SJSA1 (cell line): ENCODE data around the gene MCM3AP. TPM values are rescaled to one million over a fixed set of nuclear protein-coding genes. Genes with fewer than 3 reads are reported as not detected.

Experiments
- DNase-seq, 2 experiments: peaks; one replicate each; pipeline ENCODE4 v3.0.0-alpha.2; 2015 to 2020; ENCODE audit warnings: low spot score in 2 of 2, low read depth in 1 of 2
- H3K27ac ChIP-seq: fragments of 250-450 bp; sonication (Bioruptor Pico); 2 replicates; pipeline ENCODE4 v1.5.1; 2020; ENCODE audit warnings: mild to moderate bottlenecking, moderate library complexity
- H3K27me3 ChIP-seq: fragments of 250-450 bp; sonication (Bioruptor Pico); replicated peaks from 2 replicates; pipeline ENCODE4 v1.5.1; 2020; ENCODE audit warnings: mild to moderate bottlenecking, moderate library complexity
- H3K36me3 ChIP-seq: fragments of 250-450 bp; sonication (Bioruptor Pico); 2 replicates; pipeline ENCODE4 v1.5.1; 2020; ENCODE audit warnings: mild to moderate bottlenecking
- H3K4me1 ChIP-seq: fragments of 250-450 bp; sonication (Bioruptor Pico); replicated peaks from 2 replicates; pipeline ENCODE4 v1.6.1; 2021; ENCODE audit warnings: mild to moderate bottlenecking
- H3K4me3 ChIP-seq: fragments of 250-450 bp; sonication (Bioruptor Pico); 2 replicates; pipeline ENCODE4 v1.5.1; 2020; ENCODE audit warnings: mild to moderate bottlenecking
- H3K9me3 ChIP-seq: fragments of 250-450 bp; sonication (Bioruptor Pico); replicated peaks from 2 replicates; pipeline ENCODE4 v1.5.1; 2020; ENCODE audit warnings: mild to moderate bottlenecking
- total RNA-seq: library from RNA; depleted of rRNA; stranded (reverse); fragments of >200 nt; shearing (Covaris generic); gene quantifications from 2 replicates; pipeline ENCODE4 v1.2.3, GENCODE V29; 2014

MCM3AP gene
- total RNA-seq, 1 experiment from 2014 or later: 88.7 TPM

- H3K4me3 ChIP-seq: no peak overlapping the region
Measured at GRCh38 chr21:46299167-46299566, 13.8 kb upstream of the MCM3AP start.

GRCh38 chr21:46297338-46298271 is 12.2 kb upstream of the MCM3AP start:
- Histone ChIP-seq H3K27me3 (no peaks in the 10 kb centered on the region), H3K4me3 (no peak overlapping the region), H3K36me3 (peaks cover 35% of the 10 kb centered on the region), H3K4me1 (peaks cover 14% of the 10 kb centered on the region), H3K9me3 (no peaks in the 10 kb centered on the region), H3K27ac (no peak overlapping the region)
- no peak for DNase-seq

More at GRCh38 chr21:46299167-46299566, 13.8 kb upstream of the MCM3AP start:
- no peak for DNase-seq
- Histone ChIP-seq H3K27ac (no peak overlapping the region), H3K4me1 (peaks cover 14% of the 10 kb centered on the region), H3K36me3 (peaks cover 44% of the 10 kb centered on the region), H3K9me3 (no peaks in the 10 kb centered on the region), H3K27me3 (no peaks in the 10 kb centered on the region)

- Histone ChIP-seq H3K27me3 (no peaks in the 10 kb centered on the region), H3K36me3 (peaks cover 33% of the 10 kb centered on the region), H3K27ac (no peak overlapping the region), H3K9me3 (no peaks in the 10 kb centered on the region), H3K4me3 (no peak overlapping the region), H3K4me1 (peaks cover 14% of the 10 kb centered on the region)
- no peak for DNase-seq
Measured at GRCh38 chr21:46295996-46296752, 10.8 kb upstream of the MCM3AP start.

GRCh38 chr21:46295177-46295770 is 9.9 kb upstream of the MCM3AP start:
- Histone ChIP-seq H3K27me3 (no peaks in the 10 kb centered on the region), H3K4me1 (peaks cover 14% of the 10 kb centered on the region), H3K36me3 (peaks cover 28% of the 10 kb centered on the region), H3K9me3 (no peaks in the 10 kb centered on the region), H3K27ac (peak overlapping the region; percentile 49), H3K4me3 (no peak overlapping the region)
- DNase-seq: peak in 1 of 2 experiments; percentile 12

- peak; percentile 63 to 65 for DNase-seq
- Histone ChIP-seq H3K27ac (peak overlapping the region; percentile 49), H3K4me1 (peaks cover 14% of the 10 kb centered on the region), H3K36me3 (peaks cover 22% of the 10 kb centered on the region), H3K4me3 (no peak overlapping the region), H3K9me3 (no peaks in the 10 kb centered on the region), H3K27me3 (no peaks in the 10 kb centered on the region)
Measured at GRCh38 chr21:46294647-46295176, 9.3 kb upstream of the MCM3AP start.

GRCh38 chr21:46291561-46291960 is 6.2 kb upstream of the MCM3AP start:
- no peaks in the 10 kb centered on the region for H3K9me3 ChIP-seq
- H3K27ac ChIP-seq: no peak overlapping the region
- peaks cover 20% of the 10 kb centered on the region for H3K4me1 ChIP-seq
- no peak for DNase-seq
- no peak overlapping the region for H3K4me3 ChIP-seq
- no peaks in the 10 kb centered on the region for H3K27me3 ChIP-seq
- H3K36me3 ChIP-seq: peaks cover 17% of the 10 kb centered on the region

- peaks cover 28% of the 10 kb centered on the region for H3K36me3 ChIP-seq
- H3K9me3 ChIP-seq: no peaks in the 10 kb centered on the region
- peaks cover 15% of the 10 kb centered on the region for H3K4me1 ChIP-seq
- no peak for DNase-seq
- no peak overlapping the region for H3K27ac ChIP-seq
- no peaks in the 10 kb centered on the region for H3K27me3 ChIP-seq
- H3K4me3 ChIP-seq: no peak overlapping the region
Measured at GRCh38 chr21:46289655-46290179, 4.3 kb upstream of the MCM3AP start.

GRCh38 chr21:46287541-46287940 is 2.1 kb upstream of the MCM3AP start:
- Histone ChIP-seq H3K27me3 (no peaks in the 10 kb centered on the region), H3K36me3 (peaks cover 50% of the 10 kb centered on the region), H3K4me1 (peaks cover 26% of the 10 kb centered on the region), H3K4me3 (no peak overlapping the region), H3K9me3 (no peaks in the 10 kb centered on the region), H3K27ac (no peak overlapping the region)
- DNase-seq: no peak

- H3K27ac ChIP-seq: peak overlapping the region; percentile 86
- DNase-seq: no peak
- peaks cover 26% of the 10 kb centered on the region for H3K4me1 ChIP-seq
- H3K9me3 ChIP-seq: no peaks in the 10 kb centered on the region
- peak overlapping the region; percentile 98 for H3K4me3 ChIP-seq
- H3K27me3 ChIP-seq: no peaks in the 10 kb centered on the region
- H3K36me3 ChIP-seq: peaks cover 53% of the 10 kb centered on the region
Measured at GRCh38 chr21:46286648-46287002, 1.2 kb upstream of the MCM3AP start.

GRCh38 chr21:46285761-46286647 is 593 bp upstream of the MCM3AP start, which contains the start of gene YBEY:
TSS of gene YBEY (plus strand) at chr21:46286342. CDS start at chr21:46286914, 572 bp downstream.
- DNase-seq: peak; percentile 90 to 93
- peak within 1 kb of the TSS; percentile 86 for H3K27ac ChIP-seq
- H3K4me3 ChIP-seq: peak within 1 kb of the TSS; percentile 98
- no peaks in the 10 kb centered on the region for H3K27me3 ChIP-seq
- H3K36me3 ChIP-seq: peaks cover 53% of the 10 kb centered on the region
- peaks cover 26% of the 10 kb centered on the region for H3K4me1 ChIP-seq
- H3K9me3 ChIP-seq: no peaks in the 10 kb centered on the region

GRCh38 chr21:46284733-46285132 is 678 bp downstream of the MCM3AP start:
- H3K4me1 ChIP-seq: peaks cover 26% of the 10 kb centered on the region
- H3K36me3 ChIP-seq: peaks cover 66% of the 10 kb centered on the region
- H3K27ac ChIP-seq: no peak overlapping the region

GRCh38 chr21:46284077-46284644 is 1.2 kb downstream of the MCM3AP start:
- no peak for DNase-seq
- Histone ChIP-seq H3K36me3 (peaks cover 72% of the 10 kb centered on the region), H3K4me1 (peaks cover 26% of the 10 kb centered on the region), H3K27me3 (no peaks in the 10 kb centered on the region), H3K4me3 (no peak overlapping the region), H3K27ac (no peak overlapping the region), H3K9me3 (no peaks in the 10 kb centered on the region)

More at GRCh38 chr21:46284733-46285132, 678 bp downstream of the MCM3AP start:
- Histone ChIP-seq H3K4me3 (peak overlapping the region; percentile 98), H3K27me3 (no peaks in the 10 kb centered on the region), H3K9me3 (no peaks in the 10 kb centered on the region)
- DNase-seq: no peak
